T-helper 1 cell treated with Interleukin-12 subunit alpha and Interleukin-12 subunit beta and Interleukin-4 antibody, amounts not matched to agents 30 μg/mL and 1 μg/mL, for 36 hours (primary cell): ENCODE results near the gene DCXR.

ENCODE experiments used
- H3K27ac Mint-ChIP-seq: one replicate; pipeline ENCODE4 v1.8.0; 2021; ENCODE audit warnings: mild to moderate bottlenecking, mixed read lengths
- H3K27me3 Mint-ChIP-seq: one replicate; pipeline ENCODE4 v1.8.0; 2021; ENCODE audit warnings: low read depth, mixed read lengths
- H3K36me3 Mint-ChIP-seq: one replicate; pipeline ENCODE4 v1.8.0; 2021; ENCODE audit warnings: low read depth, mixed read lengths
- H3K4me1 Mint-ChIP-seq: one replicate; pipeline ENCODE4 v1.8.0; 2021; ENCODE audit warnings: low read depth, mixed read lengths
- H3K4me3 Mint-ChIP-seq: one replicate; pipeline ENCODE4 v1.8.0; 2021; ENCODE audit warnings: mild to moderate bottlenecking, moderate library complexity, mixed read lengths
- H3K9me3 Mint-ChIP-seq: one replicate; pipeline ENCODE4 v1.8.0; 2021; ENCODE audit warnings: mixed read lengths

The DCXR gene

GRCh38 chr17:82037092-82037888, at the start of gene DCXR:
DCXR (minus strand) TSS chr17:82037697; CDS start chr17:82037682, 15 bp downstream.
- peak within 1 kb of the TSS; percentile 88 for H3K4me3 Mint-ChIP-seq
- H3K9me3 Mint-ChIP-seq: no peaks in the 10 kb centered on the region
- peaks cover 16% of the 10 kb centered on the region for H3K4me1 Mint-ChIP-seq
- peaks cover 4% of the 10 kb centered on the region for H3K27me3 Mint-ChIP-seq
- H3K27ac Mint-ChIP-seq: peak within 1 kb of the TSS; percentile 94
- H3K36me3 Mint-ChIP-seq: peaks cover 7% of the 10 kb centered on the region

DNA sequence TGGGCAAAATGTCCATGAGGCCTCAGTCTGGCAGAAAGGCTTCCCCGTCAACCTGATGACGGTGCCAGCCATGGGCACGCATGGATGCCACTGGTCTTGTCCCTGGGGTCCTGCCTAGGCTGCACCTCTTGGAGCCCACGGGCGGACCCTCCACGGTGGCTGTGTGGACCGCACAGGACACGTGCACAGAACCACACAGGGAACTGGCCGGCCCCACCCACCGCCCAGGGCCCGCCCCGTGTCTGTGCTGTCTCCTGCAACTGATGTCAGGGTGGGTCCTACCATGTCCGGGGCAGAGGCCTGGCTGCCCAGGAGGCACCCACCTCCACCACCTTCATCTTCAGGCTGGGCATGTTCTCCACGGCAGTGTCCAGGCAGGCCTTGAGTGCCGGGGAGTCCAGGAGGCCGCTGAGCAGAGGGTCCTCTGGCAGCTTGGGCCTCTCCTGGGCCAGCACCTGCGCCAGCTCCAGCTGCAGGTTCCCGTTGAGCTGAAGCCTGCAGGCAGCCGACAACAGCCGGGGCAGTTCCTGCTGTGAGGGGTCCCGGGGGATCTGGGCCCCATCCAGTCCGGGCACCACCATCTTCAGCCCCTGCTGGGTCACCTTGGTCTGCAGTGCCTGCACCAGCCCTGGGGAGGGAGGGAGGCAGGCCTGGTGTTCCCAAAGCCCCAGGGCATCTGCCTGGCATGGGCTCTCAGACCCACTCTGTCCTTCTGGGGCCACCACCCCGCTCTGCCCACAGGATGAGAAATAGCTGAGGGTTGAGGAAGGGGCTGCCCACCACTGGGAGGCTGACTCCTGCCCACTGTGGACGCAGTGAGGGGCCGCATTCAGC, 48.7 kb upstream of the DCXR start:
- no peaks in the 10 kb centered on the region for H3K4me1 Mint-ChIP-seq
- H3K4me3 Mint-ChIP-seq: no peak overlapping the region
- peaks cover 4% of the 10 kb centered on the region for H3K36me3 Mint-ChIP-seq
- no peaks in the 10 kb centered on the region for H3K9me3 Mint-ChIP-seq
- no peak overlapping the region for H3K27ac Mint-ChIP-seq
- H3K27me3 Mint-ChIP-seq: no peaks in the 10 kb centered on the region

GRCh38 chr17:82085031-82085861, 47.7 kb upstream of the DCXR start:
- Mint-ChIP-seq H3K36me3 (peaks cover 4% of the 10 kb centered on the region), H3K27me3 (no peaks in the 10 kb centered on the region), H3K9me3 (no peaks in the 10 kb centered on the region), H3K4me3 (no peak overlapping the region), H3K4me1 (no peaks in the 10 kb centered on the region), H3K27ac (no peak overlapping the region)

- no peak overlapping the region for H3K4me3 Mint-ChIP-seq
- no peaks in the 10 kb centered on the region for H3K9me3 Mint-ChIP-seq
- no peaks in the 10 kb centered on the region for H3K4me1 Mint-ChIP-seq
- peaks cover 4% of the 10 kb centered on the region for H3K36me3 Mint-ChIP-seq
- H3K27ac Mint-ChIP-seq: no peak overlapping the region
- H3K27me3 Mint-ChIP-seq: no peaks in the 10 kb centered on the region
Observed at GRCh38 chr17:82084373-82085030, 47.0 kb upstream of the DCXR start.

- peaks cover 4% of the 10 kb centered on the region for H3K36me3 Mint-ChIP-seq
- H3K9me3 Mint-ChIP-seq: no peaks in the 10 kb centered on the region
- no peak overlapping the region for H3K27ac Mint-ChIP-seq
- H3K4me3 Mint-ChIP-seq: no peak overlapping the region
- no peaks in the 10 kb centered on the region for H3K4me1 Mint-ChIP-seq
- no peaks in the 10 kb centered on the region for H3K27me3 Mint-ChIP-seq
Observed at GRCh38 chr17:82083533-82084359, 46.2 kb upstream of the DCXR start.

DNA sequence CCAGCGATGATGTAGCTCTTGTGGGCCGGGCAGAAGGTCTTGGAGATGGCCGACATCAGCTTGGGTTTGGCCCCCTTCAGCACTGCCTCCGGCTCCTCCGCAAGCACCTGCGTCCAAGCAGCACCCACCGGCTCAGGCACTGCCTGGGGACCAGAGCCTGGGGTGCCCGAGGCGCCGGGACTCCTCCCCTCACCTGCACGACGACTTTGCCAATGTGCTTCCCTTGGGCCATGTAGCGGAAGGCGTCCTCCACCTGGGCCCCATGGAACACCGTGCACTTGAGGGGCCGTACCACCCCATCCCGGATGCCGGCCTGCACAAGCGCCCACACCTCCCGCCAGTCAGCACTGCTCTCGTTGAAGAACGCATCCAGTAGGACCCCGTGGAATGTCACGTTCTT, 45.5 kb upstream of the DCXR start:
- Mint-ChIP-seq H3K36me3 (peaks cover 3% of the 10 kb centered on the region), H3K4me1 (no peaks in the 10 kb centered on the region), H3K9me3 (no peaks in the 10 kb centered on the region), H3K27me3 (no peaks in the 10 kb centered on the region), H3K27ac (no peak overlapping the region), H3K4me3 (no peak overlapping the region)

DNA sequence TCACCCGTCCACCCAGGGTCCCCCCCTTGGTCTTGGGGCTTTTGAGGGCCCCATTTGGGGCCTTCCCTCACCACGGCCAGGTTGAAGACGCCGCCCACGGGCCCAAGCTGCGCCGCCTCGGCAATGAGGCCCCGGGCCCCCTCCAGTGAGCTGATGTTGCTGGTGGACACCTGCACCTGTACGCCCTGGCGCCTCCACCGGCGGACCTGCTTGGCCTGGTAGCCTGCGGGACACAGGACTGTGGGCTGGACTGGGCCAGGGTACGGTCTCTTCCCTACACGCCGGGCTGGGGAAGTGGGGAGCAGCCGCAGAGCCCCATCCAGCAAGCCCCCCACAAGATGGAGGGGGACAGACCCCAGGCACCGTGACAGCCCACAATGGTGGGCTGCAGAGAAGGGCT, 45.0 kb upstream of the DCXR start:
- Mint-ChIP-seq H3K4me3 (no peak overlapping the region), H3K4me1 (no peaks in the 10 kb centered on the region), H3K36me3 (peaks cover 3% of the 10 kb centered on the region), H3K9me3 (no peaks in the 10 kb centered on the region), H3K27me3 (no peaks in the 10 kb centered on the region), H3K27ac (no peak overlapping the region)

DNA sequence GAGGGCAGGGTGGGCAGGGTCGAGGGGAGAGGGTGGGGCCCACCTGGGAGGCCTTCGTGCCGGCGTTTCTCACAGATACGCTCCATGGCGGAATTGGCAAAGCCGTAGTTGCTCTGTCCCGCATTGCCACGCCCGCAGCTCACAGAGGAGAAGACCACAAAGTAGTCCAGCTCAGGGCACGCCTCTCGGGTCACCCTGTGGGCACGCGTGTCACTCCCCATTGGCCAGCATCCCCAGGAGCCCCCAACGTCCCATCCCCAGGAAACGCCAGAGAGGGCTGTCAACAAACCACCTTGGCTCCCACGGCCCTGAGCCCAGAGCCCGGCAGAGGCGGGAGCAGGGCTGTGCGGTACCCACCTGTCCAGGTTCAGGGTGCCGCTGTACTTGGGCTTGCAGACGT, 44.5 kb upstream of the DCXR start:
- H3K9me3 Mint-ChIP-seq: no peaks in the 10 kb centered on the region
- no peaks in the 10 kb centered on the region for H3K4me1 Mint-ChIP-seq
- no peak overlapping the region for H3K4me3 Mint-ChIP-seq
- peaks cover 3% of the 10 kb centered on the region for H3K36me3 Mint-ChIP-seq
- no peaks in the 10 kb centered on the region for H3K27me3 Mint-ChIP-seq
- no peak overlapping the region for H3K27ac Mint-ChIP-seq

- Mint-ChIP-seq H3K36me3 (peaks cover 3% of the 10 kb centered on the region), H3K4me3 (no peak overlapping the region), H3K4me1 (no peaks in the 10 kb centered on the region), H3K27ac (no peak overlapping the region), H3K9me3 (no peaks in the 10 kb centered on the region), H3K27me3 (no peaks in the 10 kb centered on the region)
Observed at GRCh38 chr17:82081546-82081945, 44.0 kb upstream of the DCXR start.

GRCh38 chr17:82080789-82081464, 43.4 kb upstream of the DCXR start:
- H3K27ac Mint-ChIP-seq: no peak overlapping the region
- no peaks in the 10 kb centered on the region for H3K27me3 Mint-ChIP-seq
- H3K4me1 Mint-ChIP-seq: no peaks in the 10 kb centered on the region
- no peak overlapping the region for H3K4me3 Mint-ChIP-seq
- no peaks in the 10 kb centered on the region for H3K9me3 Mint-ChIP-seq
- peaks cover 3% of the 10 kb centered on the region for H3K36me3 Mint-ChIP-seq

DNA sequence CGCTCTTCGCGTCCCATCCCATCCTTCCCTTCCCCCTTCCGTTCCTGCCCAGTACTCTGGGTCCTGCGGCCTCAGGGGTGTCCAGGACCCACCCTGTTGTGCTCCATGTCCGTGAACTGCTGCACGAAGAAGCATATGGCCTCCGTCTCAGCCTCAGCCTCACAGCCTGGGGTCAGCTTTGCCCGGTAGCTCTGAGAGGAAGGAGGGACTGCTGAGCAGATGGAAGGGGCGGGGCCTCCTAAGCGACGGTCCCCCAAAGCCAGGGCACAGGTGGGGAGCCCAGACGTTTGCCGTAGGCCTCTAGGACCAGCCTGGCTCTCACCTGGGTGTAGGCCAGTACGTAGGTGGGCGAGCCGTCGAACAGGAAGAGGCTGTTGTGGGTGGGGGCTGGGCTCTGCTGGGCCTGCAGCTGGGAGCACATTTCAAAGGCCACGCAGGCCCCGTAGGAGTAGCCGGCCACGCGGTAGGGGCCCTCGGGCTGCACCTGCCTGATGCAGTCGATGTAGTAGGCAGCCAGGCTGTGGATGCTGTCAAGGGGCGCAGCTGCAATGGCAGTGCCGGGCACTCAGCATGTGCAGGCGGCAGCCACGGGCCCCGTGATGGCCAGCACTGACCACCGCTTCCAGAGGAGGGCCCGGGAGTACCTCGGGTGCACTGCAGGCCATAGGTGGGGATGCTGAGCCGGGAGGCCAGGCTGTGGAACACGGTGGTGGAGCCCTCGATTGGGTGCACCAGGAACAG, 42.7 kb upstream of the DCXR start:
- H3K36me3 Mint-ChIP-seq: peaks cover 3% of the 10 kb centered on the region
- H3K9me3 Mint-ChIP-seq: no peaks in the 10 kb centered on the region

GRCh38 chr17:82079001-82079677, 41.6 kb upstream of the DCXR start:
- no peak overlapping the region for H3K4me3 Mint-ChIP-seq

More for the DNA sequence above, 42.7 kb upstream of the DCXR start:
- no peaks in the 10 kb centered on the region for H3K27me3 Mint-ChIP-seq
- no peaks in the 10 kb centered on the region for H3K4me1 Mint-ChIP-seq
- H3K27ac Mint-ChIP-seq: no peak overlapping the region
- no peak overlapping the region for H3K4me3 Mint-ChIP-seq

More at GRCh38 chr17:82079001-82079677, 41.6 kb upstream of the DCXR start:
- Mint-ChIP-seq H3K27ac (no peak overlapping the region), H3K27me3 (no peaks in the 10 kb centered on the region), H3K4me1 (no peaks in the 10 kb centered on the region), H3K36me3 (peaks cover 3% of the 10 kb centered on the region), H3K9me3 (no peaks in the 10 kb centered on the region)
